AG10803 (cell line): Measurements from ENCODE around the gene CORO7.

ENCODE experiments used
- DNase-seq: peaks from one replicate; pipeline ENCODE4 v3.0.0; 2010; ENCODE audit warnings: low read depth
- H3K4me3 ChIP-seq: 2 replicates; pipeline ENCODE4 v1.5.1; 2011; ENCODE audit warnings: mild to moderate bottlenecking, low read length, control low read depth
- CTCF ChIP-seq: conservative IDR thresholded peaks from 2 replicates; pipeline ENCODE4 v1.5.1; 2011; ENCODE audit warnings: mild to moderate bottlenecking, low read length, control low read depth, inconsistent platforms

CORO7 gene

GRCh38 chr16:4386451-4386805, 30.0 kb downstream of the CORO7 start:
- TF ChIP-seq CTCF: no peak
- no peak overlapping the region for H3K4me3 ChIP-seq
- DNase-seq: peak; percentile 68

DNA sequence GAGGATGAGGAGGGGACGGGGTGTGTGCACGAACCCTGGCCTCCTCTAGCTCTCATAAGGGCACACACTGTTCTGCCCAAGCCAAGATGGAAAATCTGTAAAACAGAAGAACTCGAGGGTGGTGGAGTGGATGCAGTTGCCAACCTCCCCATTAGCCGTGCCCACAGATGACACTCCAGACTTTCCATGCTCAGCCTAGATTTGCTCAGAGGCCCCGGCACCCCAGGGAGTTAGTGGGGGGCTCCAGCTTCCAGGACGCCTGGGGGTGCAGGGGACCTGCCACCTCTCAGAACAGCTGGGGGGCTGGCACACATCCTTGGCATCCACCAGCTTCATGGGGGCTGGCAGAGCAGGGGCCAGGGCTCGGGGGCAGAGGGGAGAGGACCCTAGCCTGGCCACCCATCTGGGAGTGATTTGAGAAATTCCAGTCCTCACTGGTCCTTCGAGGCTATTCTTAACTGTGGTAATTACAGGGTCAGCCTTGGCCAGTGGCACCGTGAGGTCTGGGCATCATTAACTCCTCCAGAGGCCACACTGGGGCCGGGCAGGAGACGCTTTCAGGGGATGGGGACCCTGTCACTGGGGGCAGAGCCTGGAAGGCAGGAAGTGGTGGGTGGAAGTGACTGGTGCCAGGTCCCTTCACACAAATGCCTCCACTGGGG, 30.5 kb downstream of the CORO7 start:
- TF ChIP-seq CTCF: no peak
- no peak for DNase-seq
- H3K4me3 ChIP-seq: no peak overlapping the region

DNA sequence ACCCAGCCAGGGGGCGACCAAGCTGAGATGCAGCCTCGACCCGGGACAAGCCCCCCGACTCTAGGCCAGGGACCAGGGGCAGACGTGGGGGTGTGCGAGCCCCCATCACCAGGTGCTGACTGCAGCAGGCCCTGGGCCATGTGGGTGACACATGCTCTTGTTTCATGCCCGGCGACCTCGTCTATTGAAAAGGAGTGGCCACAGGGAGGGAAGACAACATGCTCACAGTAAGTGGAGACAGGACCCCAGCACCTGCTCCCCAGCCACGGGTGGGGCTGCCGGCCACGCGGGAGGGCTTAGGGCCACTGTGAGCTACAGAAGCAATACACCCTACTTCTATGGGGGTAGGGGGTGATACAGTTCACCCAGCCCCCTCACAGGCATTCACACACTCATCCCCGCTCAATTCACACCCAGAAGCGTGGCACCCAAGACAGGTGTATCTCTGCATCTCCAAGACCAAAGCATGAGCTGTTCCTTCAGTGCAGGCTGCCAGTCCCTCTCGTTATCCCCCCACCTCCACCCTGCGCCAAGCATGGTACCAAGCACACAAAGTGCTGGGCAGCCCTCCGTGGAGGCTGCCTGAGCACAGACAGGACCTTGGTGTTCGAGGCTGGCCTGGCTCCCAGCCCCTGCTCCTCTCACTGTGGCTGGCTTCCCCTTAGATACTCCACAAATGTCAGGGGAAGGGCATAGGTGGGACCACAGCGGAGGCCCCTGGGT, 31.2 kb downstream of the CORO7 start:
- peak; percentile 56 for DNase-seq
- H3K4me3 ChIP-seq: no peak overlapping the region
- no peak for TF ChIP-seq CTCF

DNA sequence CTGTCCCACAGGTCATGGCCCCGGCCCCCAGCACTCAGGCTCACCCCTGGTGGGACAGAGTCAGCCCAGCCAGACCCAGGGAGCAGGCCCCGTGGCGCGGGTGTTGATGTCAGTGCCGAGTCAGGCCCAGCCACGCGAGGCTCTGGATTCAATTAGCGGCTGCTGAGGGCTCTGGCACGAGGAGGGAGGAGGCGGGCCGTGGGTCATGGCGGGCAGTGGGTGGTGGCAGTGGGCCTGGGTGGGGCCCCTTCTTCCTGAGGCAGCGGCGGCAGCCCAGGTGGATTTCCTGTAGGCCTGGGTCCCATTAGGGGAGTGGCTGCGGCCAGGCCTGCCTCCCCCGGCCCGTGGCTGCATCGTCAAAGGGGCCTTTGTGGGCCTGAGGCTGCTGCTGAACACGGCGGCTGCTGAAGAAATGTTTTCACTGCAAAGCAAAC, 31.9 kb downstream of the CORO7 start:
- TF ChIP-seq CTCF: no peak
- DNase-seq: peak; percentile 84
- no peak overlapping the region for H3K4me3 ChIP-seq

DNA sequence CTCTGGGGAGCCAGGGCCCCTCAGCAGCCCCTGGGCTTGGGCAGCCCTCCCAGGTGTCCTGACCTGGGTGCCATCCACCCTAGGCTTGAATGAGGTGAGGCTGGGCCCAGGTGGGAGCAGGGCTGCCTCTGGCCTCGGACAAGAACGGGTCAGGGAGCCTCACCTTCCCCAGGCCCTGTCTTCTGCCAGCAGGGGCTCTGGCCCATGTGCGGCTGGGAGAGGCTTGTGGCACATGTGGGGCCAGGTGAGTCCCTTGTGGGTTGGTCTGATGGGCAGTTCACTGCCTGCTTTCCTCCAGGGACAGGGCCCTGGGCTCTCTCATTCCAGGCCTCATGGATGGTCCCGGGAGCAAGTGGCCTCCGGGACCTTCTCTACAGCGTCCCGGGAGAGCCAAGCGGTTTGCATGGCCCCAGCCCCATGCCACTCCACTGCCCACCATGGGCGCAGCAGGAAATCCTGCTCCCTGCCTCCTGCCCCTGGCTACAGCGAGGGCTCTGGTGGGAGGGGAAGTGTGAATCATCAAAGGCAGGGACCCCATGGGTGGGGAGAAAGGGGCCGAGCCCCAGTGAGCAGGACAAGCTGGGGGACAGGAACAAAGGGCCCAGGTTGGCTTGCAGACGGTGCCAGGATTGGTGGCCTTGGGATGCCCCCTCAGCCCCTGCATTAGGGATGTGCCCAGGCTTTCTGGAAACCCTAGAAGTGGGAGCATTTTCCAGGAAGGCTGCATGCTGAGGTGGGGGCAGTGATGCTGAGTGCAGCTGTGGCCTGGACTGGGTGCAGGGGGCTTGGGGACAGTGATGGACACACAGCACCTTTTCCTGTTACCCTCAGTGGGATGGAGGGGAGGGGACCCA, 32.6 kb downstream of the CORO7 start:
- no peak for DNase-seq
- no peak for TF ChIP-seq CTCF

DNA sequence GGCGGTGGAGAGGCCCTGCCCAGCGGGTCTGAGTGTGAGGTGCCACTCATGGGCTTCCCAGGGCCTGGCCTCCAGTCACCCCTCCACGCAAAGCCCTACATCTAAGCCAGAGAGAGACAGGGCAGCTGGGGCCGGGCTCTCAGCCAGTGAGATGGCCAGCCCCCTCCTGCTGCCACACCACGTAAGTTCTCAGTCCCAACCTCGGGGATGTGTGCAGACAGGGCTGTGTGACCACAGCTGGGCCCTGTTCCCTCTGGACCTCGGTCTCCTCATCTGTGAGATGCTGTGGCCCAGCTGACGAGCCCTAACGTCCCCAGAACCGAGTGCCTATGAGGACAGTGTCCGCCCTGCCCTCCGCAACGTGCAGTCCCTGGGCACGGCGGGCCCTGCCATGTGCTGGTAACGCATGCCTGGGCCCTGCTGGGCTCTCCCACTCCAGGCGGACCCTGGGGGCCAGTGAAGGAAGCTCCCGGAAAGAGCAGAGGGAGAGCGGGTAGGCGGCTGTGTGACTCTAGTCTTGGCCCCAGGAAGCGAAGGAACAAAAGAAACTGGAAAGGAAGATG, 33.5 kb downstream of the CORO7 start:
- no peak for TF ChIP-seq CTCF
- no peak for DNase-seq
- H3K4me3 ChIP-seq: no peak overlapping the region

More for the DNA sequence above, 32.6 kb downstream of the CORO7 start:
- H3K4me3 ChIP-seq: no peak overlapping the region
